Small intestine (tissue), 7 donors: Measurements from ENCODE around the gene APOBEC2. TPM values are rescaled to one million over a fixed set of nuclear protein-coding genes. Genes with fewer than 3 reads are reported as not detected.
"Not testable (repeated sequence)": the region's sequence is repeated elsewhere in the genome, so short reads cannot be mapped to it uniquely, and the experiment has no call there.

Experiments used
- DNase-seq, 2 donors: peaks; one replicate each; pipeline versions ENCODE4 v3.0.0 to v3.0.0-alpha.2; 2013
- FAIRE-seq: peaks from 2 replicates; lab custom pipeline; 2012; peaks lifted over from hg19 to GRCh38; lab: Jason Lieb, UNC
- H3K27ac ChIP-seq, 3 donors: one replicate each; pipeline ENCODE4 v1.5.1; 2013; ENCODE audit warnings: low read length in 2 of 3, mild to moderate bottlenecking in 2 of 3, control low read depth in 1 of 3, inconsistent platforms in 1 of 3, low read depth in 1 of 3, moderate library complexity in 1 of 3
- H3K27me3 ChIP-seq, 3 donors: one replicate each; pipeline ENCODE4 v1.6.1; 2013; ENCODE audit warnings: low read length in 3 of 3, inconsistent platforms in 1 of 3; ENCODE audit not compliant: control insufficient read depth in 3 of 3, insufficient read depth in 3 of 3
- H3K36me3 ChIP-seq, 3 donors: one replicate each; pipeline ENCODE4 v1.6.1; 2013; ENCODE audit warnings: low read length in 3 of 3, inconsistent platforms in 1 of 3, low read depth in 1 of 3, mild to moderate bottlenecking in 1 of 3, moderate library complexity in 1 of 3; ENCODE audit not compliant: control insufficient read depth in 3 of 3, insufficient read depth in 2 of 3
- H3K4me1 ChIP-seq, 3 donors: one replicate each; pipeline ENCODE4 v1.6.1; 2013; ENCODE audit warnings: low read length in 2 of 3, inconsistent platforms in 1 of 3, low read depth in 1 of 3, mild to moderate bottlenecking in 1 of 3, moderate library complexity in 1 of 3; ENCODE audit not compliant: control insufficient read depth in 3 of 3, insufficient read depth in 2 of 3
- H3K4me3 ChIP-seq, 3 donors: one replicate each; pipeline ENCODE4 v1.5.1; 2013; ENCODE audit warnings: low read length in 3 of 3, control low read depth in 1 of 3, inconsistent platforms in 1 of 3, low read depth in 1 of 3, mild to moderate bottlenecking in 1 of 3, moderate library complexity in 1 of 3
- H3K9me3 ChIP-seq, 2 donors: one replicate each; pipeline ENCODE4 v1.6.1; 2013; ENCODE audit warnings: low read depth in 1 of 2, low read length in 1 of 2; ENCODE audit not compliant: control insufficient read depth in 2 of 2, insufficient read depth in 1 of 2
- WGBS, 3 donors: extraction: QIAGEN DNeasy Blood & Tissue Kit; methylation state at CpG; one replicate each; pipeline ENCODE4 v1.1.7; 2013; 5-methylcytosine and 5-hydroxymethylcytosine counted together
- polyA plus RNA-seq, 4 donors: library from polyadenylated mRNA; stranded (reverse) in 3 of 4; unstranded in 1 of 4; fragments of 200-250 nt in 3 of 4; fragments of 120-200 nt in 1 of 4; gene quantifications; one replicate each; pipeline versions ENCODE4 v1.2.1 to v1.2.3, GENCODE V29; 2013
- donor health status: healthy with polysubstance abuse.
- donor health status: control.
- donor health status: control.
- donor health status: Bipolar disorder and iron deficiency.
- donor health status: healthy.

The APOBEC2 gene
- polyA plus RNA-seq, 4 donors = 0.64 to 5.1 (median 3.7) TPM

- not testable (repeated sequence) for DNase-seq, FAIRE-seq, H3K27ac ChIP-seq, H3K27me3 ChIP-seq, H3K9me3 ChIP-seq, H3K36me3 ChIP-seq, H3K4me3 ChIP-seq
- WGBS, 3 donors = 79 to 92% (median 89%) methylated on average over 4 of the region's 5 CpGs
- peaks cover 0 to 10% (median 0%) of the 10 kb centered on the region in 3 donors for H3K4me1 ChIP-seq
Observed at GRCh38 chr6:41015860-41016259, 37.1 kb upstream of the APOBEC2 start.

GRCh38 chr6:41017663-41018062 is 35.3 kb upstream of the APOBEC2 start:
- Histone ChIP-seq H3K27me3 (no peaks in the 10 kb centered on the region), H3K27ac (no peak overlapping the region), H3K4me3 (no peak overlapping the region), H3K9me3 (peaks cover 0 to 8% of the 10 kb centered on the region in 2 donors), H3K36me3 (no peaks in the 10 kb centered on the region), H3K4me1 (peaks cover 0 to 14% (median 0%) of the 10 kb centered on the region in 3 donors)
- WGBS, 3 donors = 80 to 95% (median 88%) methylated on average over 1 of the region's 1 CpG
- DNase-seq = no peak
- FAIRE-seq = no peak

GRCh38 chr6:41021832-41022231 is 31.2 kb upstream of the APOBEC2 start:
- Histone ChIP-seq H3K4me3 (no peak overlapping the region), H3K9me3 (peaks cover 0 to 8% of the 10 kb centered on the region in 2 donors), H3K4me1 (peaks cover 0 to 8% (median 0%) of the 10 kb centered on the region in 3 donors), H3K27me3 (no peaks in the 10 kb centered on the region), H3K27ac (no peak overlapping the region), H3K36me3 (peaks cover 0 to 10% (median 0%) of the 10 kb centered on the region in 3 donors)
- WGBS, 3 donors = 86 to 98% (median 92%) methylated on average over 3 of the region's 3 CpGs
- FAIRE-seq (no peak), DNase-seq (no peak)

GRCh38 chr6:41022294-41022693 is 30.7 kb upstream of the APOBEC2 start:
- no peaks in the 10 kb centered on the region for H3K27me3 ChIP-seq
- peaks cover 0 to 10% (median 0%) of the 10 kb centered on the region in 3 donors for H3K36me3 ChIP-seq
- H3K4me1 ChIP-seq = peaks cover 0 to 8% (median 0%) of the 10 kb centered on the region in 3 donors
- DNase-seq (no peak), FAIRE-seq (no peak)
- peaks cover 0 to 8% of the 10 kb centered on the region in 2 donors for H3K9me3 ChIP-seq
- H3K27ac ChIP-seq = no peak overlapping the region
- H3K4me3 ChIP-seq = no peak overlapping the region

- H3K36me3 ChIP-seq = peaks cover 0 to 19% (median 2%) of the 10 kb centered on the region in 3 donors
- H3K4me3 ChIP-seq = no peak overlapping the region
- peaks cover 0 to 14% (median 0%) of the 10 kb centered on the region in 3 donors for H3K4me1 ChIP-seq
- DNase-seq (no peak), FAIRE-seq (no peak)
- peaks cover 0 to 8% of the 10 kb centered on the region in 2 donors for H3K9me3 ChIP-seq
- H3K27me3 ChIP-seq = no peaks in the 10 kb centered on the region
- no peak overlapping the region for H3K27ac ChIP-seq
- WGBS, 3 donors = 85 to 90% (median 90%) methylated on average over 3 of the region's 3 CpGs
Observed at GRCh38 chr6:41023114-41023513, 29.9 kb upstream of the APOBEC2 start.

- Histone ChIP-seq H3K4me1 (peaks cover 0 to 31% (median 2%) of the 10 kb centered on the region in 3 donors), H3K27me3 (no peaks in the 10 kb centered on the region), H3K4me3 (no peak overlapping the region), H3K9me3 (no peaks in the 10 kb centered on the region), H3K36me3 (peaks cover 0 to 45% (median 14%) of the 10 kb centered on the region in 3 donors), H3K27ac (no peak overlapping the region)
- no peak for DNase-seq
- WGBS, 3 donors = 82 to 84% (median 83%) methylated on average over 3 of the region's 3 CpGs
- no peak for FAIRE-seq
Observed at GRCh38 chr6:41025966-41026530, 27.0 kb upstream of the APOBEC2 start.

- DNase-seq (no peak), FAIRE-seq (no peak)
- WGBS, 3 donors = 69 to 74% (median 71%) methylated on average over 4 of the region's 4 CpGs
- peaks cover 0 to 27% (median 2%) of the 10 kb centered on the region in 3 donors for H3K4me1 ChIP-seq
- H3K9me3 ChIP-seq = no peaks in the 10 kb centered on the region
- no peaks in the 10 kb centered on the region for H3K27me3 ChIP-seq
- peak overlapping the region in 1 of 3 donors; percentile 47 for H3K27ac ChIP-seq
- peaks cover 0 to 56% (median 14%) of the 10 kb centered on the region in 3 donors for H3K36me3 ChIP-seq
- H3K4me3 ChIP-seq = peak overlapping the region in 1 of 3 donors; percentile 19
Observed at GRCh38 chr6:41027241-41027640, 25.8 kb upstream of the APOBEC2 start.

GRCh38 chr6:41027799-41028560 is 25.0 kb upstream of the APOBEC2 start:
- Histone ChIP-seq H3K9me3 (no peaks in the 10 kb centered on the region), H3K4me3 (peak overlapping the region; percentile 28 to 49 (median 44)), H3K4me1 (peaks cover 0 to 25% (median 2%) of the 10 kb centered on the region in 3 donors), H3K27me3 (no peaks in the 10 kb centered on the region), H3K36me3 (peaks cover 0 to 63% (median 14%) of the 10 kb centered on the region in 3 donors), H3K27ac (peak overlapping the region; percentile 4 to 62 (median 51))
- 16 to 55% (median 39%) methylated on average over 43 to 45 of the region's 45 CpGs for WGBS, 3 donors
- DNase-seq (peak; percentile 46 to 87), FAIRE-seq (no peak)
